H9 (cell line): ENCODE results near the gene HEATR5A. TPM values are rescaled to one million over a fixed set of nuclear protein-coding genes. Genes with fewer than 3 reads are reported as not detected.

Source experiments
- DNase-seq: peaks from one replicate; pipeline ENCODE4 v3.0.0-alpha.2; 2017
- H2AFZ ChIP-seq: one replicate; pipeline ENCODE4 v1.6.1; 2013; ENCODE audit warnings: mild to moderate bottlenecking, low read length, control low read depth, moderate library complexity
- H2AK5ac ChIP-seq: 2 replicates; pipeline ENCODE4 v1.6.1; 2013; ENCODE audit warnings: low read length, control low read depth, mixed read lengths; ENCODE audit not compliant: insufficient read length
- H2BK120ac ChIP-seq: one replicate; pipeline ENCODE4 v1.6.1; 2013; ENCODE audit warnings: low read depth, mild to moderate bottlenecking, low read length, control low read depth, inconsistent platforms; ENCODE audit not compliant: poor library complexity, severe bottlenecking
- H2BK12ac ChIP-seq: 2 replicates; pipeline ENCODE4 v1.6.1; 2013; ENCODE audit warnings: low read length, control low read depth, mixed read lengths, low read depth; ENCODE audit not compliant: insufficient read length
- H2BK15ac ChIP-seq: 2 replicates; pipeline ENCODE4 v1.6.1; 2013; ENCODE audit warnings: low read depth, low read length, control low read depth
- H2BK20ac ChIP-seq: one replicate; pipeline ENCODE4 v1.6.1; 2013; ENCODE audit warnings: low read depth, mild to moderate bottlenecking, low read length, control low read depth, inconsistent platforms; ENCODE audit not compliant: poor library complexity, severe bottlenecking
- H2BK5ac ChIP-seq: 2 replicates; pipeline ENCODE4 v1.6.1; 2013; ENCODE audit warnings: low read length, control low read depth, mixed read lengths; ENCODE audit not compliant: insufficient read length
- H3K14ac ChIP-seq: 2 replicates; pipeline ENCODE4 v1.6.1; 2013; ENCODE audit warnings: low read length, control low read depth; ENCODE audit not compliant: insufficient read depth
- H3K18ac ChIP-seq: 2 replicates; pipeline ENCODE4 v1.6.1; 2013; ENCODE audit warnings: low read depth, mild to moderate bottlenecking, mixed read lengths, low read length, control low read depth; ENCODE audit not compliant: insufficient read length
- H3K23ac ChIP-seq: 2 replicates; pipeline ENCODE4 v1.6.1; 2013; ENCODE audit warnings: low read length, control low read depth, mixed read lengths, low read depth; ENCODE audit not compliant: insufficient read length
- H3K23me2 ChIP-seq: 2 replicates; pipeline ENCODE4 v1.6.1; 2013; ENCODE audit warnings: low read depth, mild to moderate bottlenecking, mixed read lengths, low read length, control low read depth; ENCODE audit not compliant: insufficient read length, poor library complexity, severe bottlenecking
- H3K27ac ChIP-seq: 2 replicates; pipeline ENCODE4 v1.5.1; 2013; ENCODE audit warnings: low read length, control low read depth, mixed read lengths, low read depth; ENCODE audit not compliant: insufficient read length
- H3K27me3 ChIP-seq: 2 replicates; pipeline ENCODE4 v1.6.1; 2013; ENCODE audit warnings: low read length, control low read depth, inconsistent platforms; ENCODE audit not compliant: insufficient read depth
- H3K4ac ChIP-seq: 2 replicates; pipeline ENCODE4 v1.6.1; 2013; ENCODE audit warnings: low read depth, mild to moderate bottlenecking, control low read depth, inconsistent platforms, low read length, moderate library complexity
- H3K4me1 ChIP-seq: 2 replicates; pipeline ENCODE4 v1.6.1; 2013; ENCODE audit warnings: low read length, control low read depth, inconsistent platforms; ENCODE audit not compliant: insufficient read depth
- H3K4me2 ChIP-seq: 2 replicates; pipeline ENCODE4 v1.6.1; 2013; ENCODE audit warnings: low read length, control low read depth, mixed read lengths; ENCODE audit not compliant: insufficient read length, insufficient read depth
- H3K56ac ChIP-seq: 2 replicates; pipeline ENCODE4 v1.6.1; 2013; ENCODE audit warnings: low read depth, mild to moderate bottlenecking, mixed read lengths, low read length, control low read depth; ENCODE audit not compliant: insufficient read length
- H3K79me1 ChIP-seq: 2 replicates; pipeline ENCODE4 v1.6.1; 2013; ENCODE audit warnings: low read depth, mild to moderate bottlenecking, moderate library complexity, low read length, control low read depth, inconsistent platforms; ENCODE audit not compliant: insufficient read depth, poor library complexity, severe bottlenecking
- H3K79me2 ChIP-seq: 2 replicates; pipeline ENCODE4 v1.6.1; 2013; ENCODE audit warnings: low read length, control low read depth, inconsistent platforms; ENCODE audit not compliant: insufficient read depth
- H3K9ac ChIP-seq: 2 replicates; pipeline ENCODE4 v1.6.1; 2013; ENCODE audit warnings: low read length, control low read depth, mixed read lengths; ENCODE audit not compliant: insufficient read length; ENCODE audit errors: extremely low read depth
- H3K9me3 ChIP-seq: one replicate; pipeline ENCODE4 v1.6.1; 2013; ENCODE audit warnings: low read depth, low read length, inconsistent platforms; ENCODE audit not compliant: control insufficient read depth
- H3T11ph ChIP-seq: one replicate; pipeline ENCODE4 v1.6.1; 2013; ENCODE audit warnings: mild to moderate bottlenecking, low read length, control low read depth, inconsistent platforms
- H4K20me1 ChIP-seq: one replicate; pipeline ENCODE4 v1.6.1; 2013; ENCODE audit not compliant: control insufficient read depth, insufficient read length, insufficient read depth
- H4K5ac ChIP-seq: 2 replicates; pipeline ENCODE4 v1.6.1; 2013; ENCODE audit warnings: low read depth, mild to moderate bottlenecking, mixed read lengths, low read length, control low read depth; ENCODE audit not compliant: insufficient read length
- H4K8ac ChIP-seq: replicated peaks from 2 replicates; pipeline ENCODE4 v1.6.1; 2013; ENCODE audit warnings: low read length, control low read depth, mixed read lengths, low read depth; ENCODE audit not compliant: insufficient read length
- H4K91ac ChIP-seq: 2 replicates; pipeline ENCODE4 v1.6.1; 2013; ENCODE audit warnings: low read depth, mild to moderate bottlenecking, moderate library complexity, mixed read lengths, low read length, control low read depth; ENCODE audit not compliant: insufficient read length
- H3K27ac Mint-ChIP-seq, 3 experiments: 2 replicates in 2 of 3; 3 replicates in 1 of 3; pipeline ENCODE4 v1.8.0; 2020 to 2021; ENCODE audit warnings: mixed read lengths in 3 of 3, mild to moderate bottlenecking in 1 of 3, moderate library complexity in 1 of 3
- H3K27me3 Mint-ChIP-seq: 2 replicates; pipeline ENCODE4 v1.8.0; 2021; ENCODE audit warnings: low read depth, mild to moderate bottlenecking, moderate library complexity, mixed read lengths
- H3K36me3 Mint-ChIP-seq, 3 experiments: 2 replicates in 2 of 3; 3 replicates in 1 of 3; pipeline ENCODE4 v1.8.0; 2020 to 2021; ENCODE audit warnings: low read depth in 3 of 3, mixed read lengths in 3 of 3; ENCODE audit not compliant: insufficient read depth in 1 of 3
- H3K4me1 Mint-ChIP-seq, 2 experiments: 2 replicates each; pipeline ENCODE4 v1.8.0; 2020; ENCODE audit warnings: mixed read lengths in 2 of 2
- H3K4me3 Mint-ChIP-seq, 2 experiments: 2 replicates in 1 of 2; 3 replicates in 1 of 2; pipeline ENCODE4 v1.8.0; 2020 to 2021; ENCODE audit warnings: mild to moderate bottlenecking in 2 of 2, mixed read lengths in 2 of 2, moderate library complexity in 1 of 2
- H3K9me3 Mint-ChIP-seq, 2 experiments: 2 replicates in 1 of 2; 3 replicates in 1 of 2; pipeline ENCODE4 v1.8.0; 2020; ENCODE audit warnings: mild to moderate bottlenecking in 2 of 2, mixed read lengths in 2 of 2, moderate library complexity in 1 of 2
- WGBS: extraction: QIAGEN DNeasy Blood & Tissue Kit; methylation state at CpG from one replicate; pipeline ENCODE4 v1.1.7; 2013; ENCODE audit warnings: missing lambda C conversion rate, low lambda C conversion rate, mixed read lengths; ENCODE audit not compliant: insufficient read length; ENCODE audit errors: extremely low coverage; 5-methylcytosine and 5-hydroxymethylcytosine counted together
- total RNA-seq: library from RNA; stranded (reverse); gene quantifications from 2 replicates; pipeline ENCODE4 v1.2.1, GENCODE V29; 2021
- TF ChIP-seq, protein P1 (sequence below): fragments of 200-600 bp; sonication (generic); conservative IDR thresholded peaks from 3 replicates; pipeline ENCODE4 v1.8.0; 2021; ENCODE audit warnings: antibody characterized with exemption, mild to moderate bottlenecking

HEATR5A gene
- total RNA-seq, 1 experiment from 2014 or later, result 21.2 TPM

DNA sequence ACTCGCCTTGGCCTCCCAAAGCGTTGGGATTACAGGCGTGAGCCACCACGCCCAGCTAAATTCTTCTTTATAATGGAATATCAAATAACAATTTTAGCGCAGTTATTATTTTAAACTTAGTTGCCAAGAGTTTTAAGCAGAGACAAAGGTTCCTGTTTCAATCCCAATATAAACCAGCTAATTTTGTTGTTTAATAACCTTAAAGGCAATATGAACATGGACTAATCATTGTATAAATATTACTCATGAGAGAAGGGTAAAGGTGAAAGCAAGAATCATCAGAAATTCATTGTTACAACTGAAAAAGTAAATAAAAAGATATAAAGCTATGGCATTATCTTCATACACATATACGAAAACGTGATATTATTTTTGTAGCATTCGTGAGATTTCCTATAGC, 28.8 kb upstream of the HEATR5A start:
- Histone ChIP-seq H2AK5ac (no peak overlapping the region), H3T11ph (no peak overlapping the region), H4K5ac (no peak overlapping the region), H3K56ac (no peak overlapping the region), H3K27me3 (no peaks in the 10 kb centered on the region), H2BK5ac (no peak overlapping the region), H3K4me2 (no peak overlapping the region), H2BK12ac (no peak overlapping the region), H2AFZ (no peak overlapping the region), H3K9me3 (no peaks in the 10 kb centered on the region), H2BK20ac (no peak overlapping the region), H3K9ac (no peak overlapping the region), H3K4me1 (no peaks in the 10 kb centered on the region), H3K79me2 (no peaks in the 10 kb centered on the region), H3K27ac (no peak overlapping the region), H3K4ac (no peak overlapping the region), H3K23me2 (no peaks in the 10 kb centered on the region), H4K8ac (no peak overlapping the region), H3K18ac (no peak overlapping the region), H3K14ac (no peak overlapping the region), H4K20me1 (no peaks in the 10 kb centered on the region), H2BK120ac (no peak overlapping the region), H3K23ac (no peak overlapping the region), H2BK15ac (no peak overlapping the region), H3K79me1 (no peaks in the 10 kb centered on the region), H4K91ac (no peak overlapping the region)
- Mint-ChIP-seq H3K4me1 (no peaks in the 10 kb centered on the region), H3K27ac (no peak overlapping the region), H3K36me3 (peaks cover 12 to 38% (median 26%) of the 10 kb centered on the region in 3 experiments), H3K9me3 (no peaks in the 10 kb centered on the region), H3K27me3 (no peaks in the 10 kb centered on the region), H3K4me3 (no peak overlapping the region)
- no CpG with 5 or more reads among the region's 8 CpGs for WGBS
- TF ChIP-seq, protein P1, sequence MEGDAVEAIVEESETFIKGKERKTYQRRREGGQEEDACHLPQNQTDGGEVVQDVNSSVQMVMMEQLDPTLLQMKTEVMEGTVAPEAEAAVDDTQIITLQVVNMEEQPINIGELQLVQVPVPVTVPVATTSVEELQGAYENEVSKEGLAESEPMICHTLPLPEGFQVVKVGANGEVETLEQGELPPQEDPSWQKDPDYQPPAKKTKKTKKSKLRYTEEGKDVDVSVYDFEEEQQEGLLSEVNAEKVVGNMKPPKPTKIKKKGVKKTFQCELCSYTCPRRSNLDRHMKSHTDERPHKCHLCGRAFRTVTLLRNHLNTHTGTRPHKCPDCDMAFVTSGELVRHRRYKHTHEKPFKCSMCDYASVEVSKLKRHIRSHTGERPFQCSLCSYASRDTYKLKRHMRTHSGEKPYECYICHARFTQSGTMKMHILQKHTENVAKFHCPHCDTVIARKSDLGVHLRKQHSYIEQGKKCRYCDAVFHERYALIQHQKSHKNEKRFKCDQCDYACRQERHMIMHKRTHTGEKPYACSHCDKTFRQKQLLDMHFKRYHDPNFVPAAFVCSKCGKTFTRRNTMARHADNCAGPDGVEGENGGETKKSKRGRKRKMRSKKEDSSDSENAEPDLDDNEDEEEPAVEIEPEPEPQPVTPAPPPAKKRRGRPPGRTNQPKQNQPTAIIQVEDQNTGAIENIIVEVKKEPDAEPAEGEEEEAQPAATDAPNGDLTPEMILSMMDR, result no peak
- DNase-seq, result no peak
